Measurements from ENCODE around the gene RIC1.
"Not testable (repeated sequence)": the region's sequence is repeated elsewhere in the genome, so short reads cannot be mapped to it uniquely, and the experiment has no call there.

RIC1 gene

DNA sequence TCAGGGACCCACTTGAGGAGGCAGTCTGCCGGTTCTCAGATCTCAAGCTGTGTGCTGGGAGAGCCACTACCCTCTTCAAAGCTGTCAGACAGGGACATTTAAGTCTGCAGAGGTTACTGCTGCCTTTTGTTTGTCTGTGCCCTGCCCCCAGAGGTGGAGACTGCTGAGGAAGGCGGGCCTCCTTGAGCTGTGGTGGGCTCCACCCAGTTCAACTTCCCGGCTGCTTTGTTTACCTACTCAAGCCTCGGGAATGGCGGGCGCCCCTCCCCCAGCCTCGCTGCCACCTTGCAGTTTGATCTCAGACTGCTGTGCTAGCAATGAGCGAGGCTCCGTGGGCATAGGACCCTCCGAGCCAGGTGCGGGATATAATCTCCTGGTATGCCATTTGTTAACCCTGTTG, 54.7 kb downstream of the RIC1 start:
- not testable (repeated sequence) for DNase-seq

DNA sequence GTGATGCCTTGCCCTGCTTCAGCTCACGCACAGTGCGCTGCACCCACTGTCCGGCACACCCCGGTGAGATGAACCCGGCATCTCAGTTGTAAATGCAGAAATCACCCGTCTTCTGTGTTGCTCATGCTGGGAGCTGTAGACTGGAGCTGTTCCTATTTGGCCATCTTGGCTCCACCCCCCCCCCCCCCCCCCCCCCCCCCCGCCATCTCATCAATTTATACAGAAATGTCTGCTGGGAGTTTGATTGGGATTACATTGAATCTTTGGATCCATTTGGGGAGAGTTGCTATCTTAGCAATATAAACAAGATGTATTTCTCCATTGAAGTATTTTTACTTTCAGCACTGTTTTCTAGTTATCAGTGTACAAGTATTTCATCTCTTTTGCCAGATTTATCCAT, 55.2 kb downstream of the RIC1 start:
- DNase-seq, result no peak

DNA sequence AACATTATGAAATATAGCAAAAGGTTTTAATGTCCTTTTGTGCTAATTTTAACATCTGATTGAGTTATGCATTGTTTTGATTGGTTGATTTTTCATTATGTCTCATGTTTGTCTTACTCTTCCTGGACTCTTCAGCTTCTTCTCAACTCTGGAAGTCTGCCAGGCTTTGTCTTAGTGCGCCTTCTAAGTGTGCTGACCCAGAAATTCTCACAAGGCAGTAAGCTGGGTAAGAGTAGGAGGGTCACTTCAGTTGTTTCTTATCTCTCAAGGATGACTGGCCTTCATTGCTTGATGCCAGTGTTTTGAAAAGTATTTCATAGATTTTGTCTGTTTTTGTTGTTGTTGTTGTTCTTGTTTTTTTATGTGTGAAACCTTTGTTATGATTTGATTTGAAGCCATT, 59.2 kb downstream of the RIC1 start:
- no peak for DNase-seq

DNA sequence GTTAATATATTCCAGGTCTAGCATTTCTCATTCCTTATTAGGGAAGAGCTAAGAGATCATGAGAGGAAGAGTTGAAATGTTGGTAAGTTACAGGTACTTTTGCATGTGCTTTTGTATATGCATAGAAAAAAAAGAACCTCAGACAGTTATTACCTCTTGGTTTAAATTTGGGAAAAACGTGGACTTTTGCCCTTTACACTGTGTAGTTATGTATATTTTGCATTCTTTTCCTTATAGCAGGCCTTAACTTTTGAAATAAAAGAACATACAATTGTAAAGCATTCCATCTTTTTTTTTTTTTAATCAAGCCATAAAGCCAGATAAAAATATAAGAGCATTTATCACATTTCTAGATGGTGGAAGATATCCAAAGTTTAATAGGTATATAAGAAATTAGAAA, 61.4 kb downstream of the RIC1 start:
- DNase-seq, result no peak

DNA sequence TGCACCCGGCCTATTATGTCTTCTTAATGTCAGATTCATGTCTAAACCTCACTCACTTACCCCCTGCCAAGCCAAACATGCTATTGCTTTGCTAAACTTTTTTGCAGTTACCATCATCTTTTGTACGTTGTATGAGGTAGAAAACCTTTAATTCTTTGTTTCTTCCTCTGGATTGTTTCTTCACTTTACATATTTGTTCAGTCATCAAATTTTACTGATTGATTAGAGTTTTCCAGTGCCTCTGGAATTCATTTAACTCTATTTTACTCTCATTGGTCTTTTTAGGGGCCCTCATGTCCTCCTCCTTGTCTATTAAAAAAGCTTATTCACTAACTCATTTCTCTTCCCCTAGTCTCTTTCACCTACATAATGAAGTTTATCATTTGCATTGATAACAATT, 67.0 kb downstream of the RIC1 start:
- no peak for DNase-seq

DNA sequence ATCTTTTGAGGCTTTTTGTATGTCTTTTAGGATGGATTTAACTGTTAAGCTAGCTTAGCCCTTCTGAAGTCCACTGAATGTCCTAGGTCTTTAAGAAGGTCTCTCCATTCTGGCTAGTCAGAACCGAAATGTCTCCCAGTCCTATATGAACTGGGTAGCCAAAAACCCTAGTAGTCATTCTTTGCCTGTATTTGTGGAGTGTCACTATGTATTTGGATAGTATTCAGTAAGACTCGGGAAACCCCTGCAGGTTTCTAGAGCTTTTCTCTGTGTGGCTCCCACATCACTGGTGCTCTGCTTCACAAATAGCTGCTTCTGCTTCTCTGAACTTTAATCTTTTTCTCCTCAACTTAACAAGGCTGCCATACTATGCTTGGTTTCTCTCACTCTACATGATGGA, 68.0 kb downstream of the RIC1 start:
- no peak for DNase-seq

DNA sequence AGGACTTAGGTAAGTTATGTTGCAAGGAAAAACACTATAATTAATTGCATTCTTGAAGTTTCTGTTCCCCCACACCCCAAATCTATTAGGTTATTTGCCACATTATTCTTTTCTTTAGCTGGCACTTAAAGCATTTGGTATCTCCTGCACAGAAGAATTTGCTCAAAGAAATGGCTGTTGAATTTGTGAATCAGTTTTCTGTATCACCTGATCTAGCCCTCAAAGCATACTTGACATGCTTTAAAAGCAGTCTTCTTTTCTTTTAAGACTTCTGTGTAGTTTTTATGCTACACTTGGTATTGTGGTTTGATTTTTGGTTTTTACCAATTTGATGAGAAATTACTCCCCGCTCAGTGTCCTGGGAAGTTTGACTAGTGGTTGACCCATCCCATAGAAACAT, 69.1 kb downstream of the RIC1 start:
- no peak for DNase-seq

DNA sequence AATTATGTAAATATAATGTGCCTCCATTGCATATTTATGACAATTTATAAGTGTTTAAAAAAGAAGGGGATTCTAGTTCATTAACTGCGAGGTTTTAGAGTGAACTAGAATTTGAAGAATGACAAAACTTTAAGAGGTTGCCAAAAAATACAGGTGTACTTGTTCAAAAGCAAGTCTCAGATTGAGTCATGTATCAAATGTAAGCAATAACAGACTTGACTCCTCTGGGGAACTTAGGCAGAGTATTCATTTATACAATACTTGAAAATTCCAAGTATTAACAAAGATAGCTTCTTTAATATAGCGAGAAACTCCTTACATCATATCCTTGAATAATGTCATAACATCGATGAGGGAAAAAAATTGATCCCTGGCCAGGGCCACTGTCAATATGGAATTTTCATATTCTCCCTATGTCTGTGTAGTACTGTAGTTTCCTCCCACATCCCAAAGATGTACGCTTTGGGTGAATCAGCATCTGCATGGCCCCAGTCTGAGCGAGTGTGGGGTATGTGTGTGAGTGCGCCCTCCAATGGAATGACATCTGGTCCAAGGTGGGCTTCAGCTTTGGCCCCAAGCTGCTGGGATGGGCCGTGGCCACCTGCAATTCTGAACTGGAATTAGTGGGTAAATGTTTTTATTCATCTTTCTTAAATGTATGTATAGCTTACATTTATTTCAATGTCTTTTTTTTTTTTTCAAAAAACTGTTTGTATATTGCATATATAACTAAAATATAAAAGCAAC, 70.1 kb downstream of the RIC1 start:
- DNase-seq, result no peak

DNA sequence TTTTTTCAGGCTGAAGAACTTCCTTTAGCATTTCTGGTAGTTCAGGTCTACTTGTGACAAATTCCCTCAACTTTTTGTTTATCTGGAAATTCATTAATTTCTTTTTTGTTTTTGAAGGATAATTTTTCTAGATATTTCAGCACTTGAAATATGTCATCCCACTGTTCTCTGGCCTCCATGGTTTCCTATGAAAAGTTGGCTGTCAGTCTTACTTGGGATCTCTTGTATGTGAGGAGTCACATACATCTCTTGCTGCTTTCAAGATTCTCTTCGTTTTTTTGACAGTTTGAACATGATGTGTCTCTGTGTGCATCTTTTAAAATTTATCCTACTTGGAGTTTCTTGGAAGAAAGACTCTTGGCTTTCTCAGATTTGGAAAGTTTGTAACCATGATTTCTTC, 79.5 kb downstream of the RIC1 start:
- DNase-seq, result no peak

DNA sequence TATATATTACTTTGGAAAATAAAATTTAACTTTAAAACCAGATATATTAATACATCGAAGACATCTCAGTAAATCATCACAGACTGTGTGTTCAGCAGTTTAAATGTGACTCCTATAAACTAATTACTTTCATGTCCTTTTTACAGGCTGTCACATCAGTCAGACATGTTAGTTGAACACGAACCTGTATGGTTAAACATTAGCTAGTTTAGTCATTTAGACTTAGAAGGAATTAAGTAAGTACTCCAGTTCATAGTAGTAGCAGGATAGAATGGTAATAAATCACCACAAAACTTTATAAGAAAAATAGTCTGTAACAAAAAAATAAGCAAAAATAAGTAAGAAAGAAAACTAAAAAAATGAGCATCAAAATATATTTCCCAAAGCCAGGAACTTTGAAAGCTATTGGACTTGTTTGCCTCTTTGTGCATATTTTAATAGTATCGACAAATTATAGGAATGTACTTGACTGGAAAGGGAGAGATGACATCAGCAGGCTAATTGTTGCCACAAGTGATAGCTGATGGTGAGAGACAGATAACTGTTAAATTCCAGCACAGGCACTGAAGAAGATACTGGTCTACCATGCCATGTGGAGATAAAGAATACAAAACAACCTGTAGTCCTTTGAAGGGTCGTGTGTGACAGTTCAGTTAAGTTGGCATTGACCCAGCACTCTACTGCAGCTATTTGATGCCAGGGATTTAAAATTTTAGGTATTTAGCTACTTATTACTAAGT, 83.9 kb downstream of the RIC1 start:
- no peak for DNase-seq

DNA sequence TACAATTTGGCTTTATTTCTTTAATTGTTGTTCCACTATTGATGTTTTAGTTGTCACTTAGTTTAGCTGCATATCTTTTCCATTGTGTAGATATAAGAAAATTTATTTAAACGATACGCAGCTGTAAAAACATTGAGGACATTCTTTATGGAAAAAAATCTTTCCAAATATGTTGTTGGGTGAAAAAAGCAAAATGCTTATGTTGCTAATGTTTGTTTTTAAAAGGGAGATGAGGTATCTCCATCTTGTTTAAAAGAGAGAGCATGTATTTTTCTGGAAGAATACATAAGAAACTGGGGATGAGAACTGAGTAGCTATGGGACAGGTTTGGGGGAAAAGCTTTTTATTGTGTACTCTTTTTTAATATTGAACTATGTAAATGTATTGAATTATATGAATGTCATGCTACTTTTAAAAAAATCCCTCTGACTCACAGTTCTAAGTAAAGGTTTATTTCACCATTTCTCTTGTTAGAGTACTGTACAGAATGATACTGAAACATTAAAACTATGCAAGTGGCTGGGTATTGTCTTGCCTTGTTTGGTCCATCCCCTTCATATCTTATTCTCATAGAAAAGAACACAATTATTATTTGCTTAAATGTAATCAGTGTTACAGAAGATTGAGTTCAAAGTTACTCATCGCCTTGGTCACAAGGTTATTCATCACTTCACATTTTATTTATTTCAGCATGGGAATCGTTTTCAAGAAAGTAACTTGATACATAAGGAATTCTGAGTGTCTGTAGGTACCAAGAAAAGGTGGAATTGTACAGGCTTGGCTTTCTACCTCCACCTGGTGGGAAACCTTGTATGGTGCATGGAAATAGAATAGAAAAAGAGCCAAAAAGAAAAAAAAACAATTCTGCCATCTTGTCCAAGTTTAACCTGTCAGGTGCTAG, 85.8 kb downstream of the RIC1 start:
- DNase-seq, result no peak

DNA sequence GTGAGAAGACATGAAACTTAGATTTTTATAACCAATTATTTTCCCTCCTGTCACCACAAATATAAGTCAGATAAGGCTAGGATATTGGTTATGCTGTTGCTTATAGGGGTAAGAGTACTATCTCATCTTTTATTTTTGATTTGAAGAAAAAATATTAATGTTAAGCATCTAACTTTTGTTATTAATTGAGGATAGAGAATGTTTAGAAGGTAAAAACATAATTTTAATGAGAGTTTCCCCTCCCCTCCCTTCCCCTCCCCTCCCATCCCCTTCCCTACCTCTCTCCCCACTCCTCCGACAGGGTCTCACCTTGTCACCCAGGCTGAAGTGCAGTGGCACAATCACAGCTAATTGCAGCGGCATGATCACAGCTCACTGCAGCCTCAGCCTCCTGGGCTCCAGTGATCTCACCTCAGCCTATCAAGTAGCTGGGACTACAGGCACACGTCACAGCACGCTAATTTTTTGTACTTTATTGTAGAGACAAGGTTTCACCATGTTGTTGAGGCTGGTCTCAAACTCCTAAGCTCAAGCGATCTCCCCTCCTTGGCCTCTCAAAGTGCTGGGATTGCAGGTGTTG, 86.7 kb downstream of the RIC1 start:
- DNase-seq, result no peak

DNA sequence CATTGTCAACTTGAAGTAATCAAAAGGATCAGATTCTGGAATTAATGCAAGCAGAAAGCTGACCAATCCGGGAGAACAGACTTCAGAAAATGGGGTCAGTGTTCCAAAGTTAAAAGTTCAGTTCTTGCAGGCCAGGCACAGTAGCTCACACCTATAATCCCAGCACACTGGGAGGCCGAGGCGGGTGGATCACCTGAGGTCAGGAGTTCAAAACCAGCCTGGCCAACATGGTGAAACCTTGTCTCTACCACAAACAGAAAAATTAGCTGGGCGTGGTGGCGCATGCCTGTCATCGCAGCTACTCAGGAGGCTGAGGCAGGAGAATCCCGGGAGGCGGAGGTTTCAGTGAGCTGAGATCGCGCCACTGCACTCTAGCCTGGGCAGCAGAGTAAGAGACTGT, 88.5 kb downstream of the RIC1 start:
- DNase-seq, result not testable (repeated sequence)

DNA sequence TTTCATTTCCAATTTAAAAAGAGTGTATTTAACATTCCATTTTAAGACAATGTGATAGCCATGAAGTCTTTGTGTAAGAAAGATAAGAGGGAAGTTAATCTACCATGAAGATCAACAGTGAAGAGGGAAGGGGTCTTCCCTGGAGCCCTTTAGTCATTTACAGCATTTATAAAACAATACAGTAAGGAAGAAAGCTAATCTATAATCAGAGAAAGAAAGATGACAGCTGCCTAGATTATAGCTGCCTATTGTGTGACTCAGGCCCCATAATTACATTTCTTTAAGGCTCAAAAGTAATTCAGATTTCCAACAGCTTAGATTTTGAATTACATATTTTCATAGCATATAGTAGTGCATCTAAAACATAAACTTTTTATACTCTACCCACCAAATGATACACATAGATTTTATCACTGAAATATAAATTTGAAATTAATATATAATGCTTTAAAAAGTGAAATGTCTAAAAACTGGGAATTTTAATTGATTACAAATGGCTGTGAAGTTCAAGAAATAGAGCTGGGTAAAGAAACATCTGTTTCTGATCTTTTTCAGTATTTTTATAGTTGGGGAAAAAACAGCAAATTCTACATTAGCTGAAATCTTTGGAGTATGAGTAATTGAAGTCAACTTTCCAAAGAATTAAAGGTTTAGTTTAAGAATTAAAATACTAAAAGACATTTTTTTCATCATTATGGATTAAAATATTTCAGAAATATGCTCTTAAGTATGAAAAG, 89.6 kb downstream of the RIC1 start:
- DNase-seq, result no peak

DNA sequence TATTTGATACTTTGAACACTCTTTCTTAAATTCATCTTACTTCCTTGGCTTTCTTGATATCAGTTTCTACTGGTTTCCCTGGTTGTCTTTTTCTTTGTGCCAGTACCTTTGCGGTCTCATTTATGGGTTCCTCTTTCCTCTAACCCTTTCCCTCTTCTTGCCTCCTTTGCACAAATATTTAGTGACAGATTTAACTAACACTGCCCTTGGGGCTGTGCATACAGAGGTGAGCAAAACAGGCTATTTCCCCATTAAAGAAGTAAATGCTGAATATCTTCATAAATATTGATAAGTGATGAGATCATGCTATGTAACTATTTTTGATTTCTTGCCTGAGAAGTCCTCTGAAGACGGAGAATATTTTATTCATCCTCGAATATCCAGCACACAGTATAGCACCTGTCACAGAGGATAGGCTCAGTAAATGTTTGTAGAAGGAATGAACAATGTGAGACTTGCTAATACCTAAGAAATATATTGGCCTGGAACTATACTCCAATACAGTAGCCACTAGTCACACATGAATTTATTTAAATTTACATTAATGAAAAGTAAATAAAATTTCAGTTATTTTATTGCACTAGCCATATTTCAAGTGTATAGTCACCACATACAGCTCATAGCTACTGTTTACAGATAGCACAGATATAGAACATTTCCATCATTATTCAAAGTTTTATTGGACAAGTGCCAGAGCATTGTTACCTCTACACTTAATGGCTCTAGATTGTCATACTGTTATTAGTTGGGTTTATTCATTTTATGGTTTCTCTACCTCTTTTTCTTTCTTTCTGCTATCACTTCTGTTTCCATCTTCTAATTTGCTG, 90.4 kb downstream of the RIC1 start:
- no peak for DNase-seq

DNA sequence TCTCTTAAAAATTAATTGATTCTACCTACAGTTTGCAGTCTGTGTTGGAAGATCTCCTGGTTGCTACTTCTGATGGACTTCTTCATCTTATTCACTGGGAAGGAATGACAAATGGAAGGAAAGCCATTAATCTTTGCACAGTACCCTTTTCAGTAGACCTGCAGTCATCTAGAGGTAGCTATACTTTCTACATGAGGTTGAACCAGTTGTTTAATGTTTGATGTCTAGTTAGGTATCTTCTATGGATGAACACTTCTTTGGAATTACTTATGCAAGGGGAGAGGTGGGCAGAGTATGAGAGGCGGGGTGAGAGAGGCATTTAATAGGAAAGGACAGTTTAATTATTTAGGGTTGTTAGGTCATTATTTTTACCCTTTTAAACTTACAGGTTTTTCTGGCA, 91.2 kb downstream of the RIC1 start:
- no peak for DNase-seq

DNA sequence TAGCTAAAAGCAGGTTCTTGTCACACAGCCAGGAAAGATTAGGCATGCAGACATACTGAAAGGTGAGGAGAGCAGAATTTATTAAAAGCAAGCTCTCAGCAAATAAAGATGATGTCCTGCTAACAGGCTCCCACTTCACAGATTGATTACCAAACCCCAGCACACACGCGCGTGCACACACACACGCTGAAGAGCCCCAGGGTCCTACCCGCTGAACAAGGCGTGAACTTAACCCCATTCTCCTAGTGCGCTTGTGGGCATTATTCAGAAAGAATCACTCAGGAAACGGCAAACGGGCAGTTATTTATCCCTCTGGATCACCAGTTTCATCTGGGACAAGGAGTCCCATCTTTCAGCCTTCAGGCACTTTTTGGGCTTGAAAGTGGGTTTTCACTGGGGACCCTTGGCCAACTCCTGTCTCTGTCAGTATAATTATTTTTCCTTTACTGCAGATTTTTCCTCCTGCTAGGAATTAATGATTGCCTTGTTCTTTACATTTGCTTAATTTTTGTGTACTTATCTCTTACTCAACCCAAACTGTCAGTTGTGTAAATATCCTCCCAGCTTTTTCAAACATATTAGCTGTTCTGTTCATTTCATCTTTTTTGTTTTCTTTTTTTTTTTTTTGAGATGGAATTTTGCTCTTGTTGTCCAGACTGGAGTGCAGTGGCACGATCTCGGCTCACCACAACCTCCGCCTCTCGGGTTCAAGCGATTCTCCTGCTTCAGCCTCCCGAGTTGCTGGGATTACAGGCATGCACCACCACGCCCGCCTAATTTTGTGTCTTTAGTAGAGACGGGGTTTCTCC, 92.6 kb downstream of the RIC1 start:
- no peak for DNase-seq

DNA sequence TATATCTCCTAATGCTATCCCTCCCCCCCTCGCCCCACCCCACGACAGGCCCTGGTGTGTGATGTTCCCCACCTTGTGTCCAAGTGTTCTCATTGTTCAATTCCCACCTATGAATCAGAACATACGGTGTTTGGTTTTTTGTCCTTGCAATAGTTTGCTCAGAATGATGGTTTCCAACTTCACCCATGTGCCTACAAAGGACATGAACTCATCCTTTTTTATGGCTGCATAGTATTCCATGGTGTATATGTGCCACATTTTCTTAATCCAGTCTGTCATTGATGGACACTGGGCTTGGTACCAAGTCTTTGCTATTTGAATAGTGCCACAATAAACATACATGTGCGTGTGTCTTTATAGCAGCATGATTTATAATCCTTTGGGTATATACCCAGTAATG, 93.8 kb downstream of the RIC1 start:
- DNase-seq, result not testable (repeated sequence)

DNA sequence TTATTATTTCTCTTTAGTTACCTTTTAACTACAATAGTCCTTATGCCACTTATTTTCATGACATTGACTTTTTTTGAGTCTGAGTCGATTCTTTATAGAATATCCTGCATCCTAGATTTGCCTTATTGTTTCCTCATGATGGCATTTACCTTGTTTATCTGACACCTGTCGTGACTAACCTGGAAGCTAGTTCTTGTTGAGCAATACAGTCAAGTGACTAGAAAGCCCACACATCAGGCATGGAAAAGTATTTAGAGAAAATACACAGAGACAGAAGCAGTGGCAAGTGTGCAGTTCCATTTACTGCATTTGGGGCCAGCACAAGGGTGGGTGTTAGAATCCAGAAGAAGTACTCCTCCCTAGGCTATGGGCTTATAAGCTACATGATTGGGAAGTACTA, 106.2 kb downstream of the RIC1 start:
- DNase-seq, result no peak

DNA sequence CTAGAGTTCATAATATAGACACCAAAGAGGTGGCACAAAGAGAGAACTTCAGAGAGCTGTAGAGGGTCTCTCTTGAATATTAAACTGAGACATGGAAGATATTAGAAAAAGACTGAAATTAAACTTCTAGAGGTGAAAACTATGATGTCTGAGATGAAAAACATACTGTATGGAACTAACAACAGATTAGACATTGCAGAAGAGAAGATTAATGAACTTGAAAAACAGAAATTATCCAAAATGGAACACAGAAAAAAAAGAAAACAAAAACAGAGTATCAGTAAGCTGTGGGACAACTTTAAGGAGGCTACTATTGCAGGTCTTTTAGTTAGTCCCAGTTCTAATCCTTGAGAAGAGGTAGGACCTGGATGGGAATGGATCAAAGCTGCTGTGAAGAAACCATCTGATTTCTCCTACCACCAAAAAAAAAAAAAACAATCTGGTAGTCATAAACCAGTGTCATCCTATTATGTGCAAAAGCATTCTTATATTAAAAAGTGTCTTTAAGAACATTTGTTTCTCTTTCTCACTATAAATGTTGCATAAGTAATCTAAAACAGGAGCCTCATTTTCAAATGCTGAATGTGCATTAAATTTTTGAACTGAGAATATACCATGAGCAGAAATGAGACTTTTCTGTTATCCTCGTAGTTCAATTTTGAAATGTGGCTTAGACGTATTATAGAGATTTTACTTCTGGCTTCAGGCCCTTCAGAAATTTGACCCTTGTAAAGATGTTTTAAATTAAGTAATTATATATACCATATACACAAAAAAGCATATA, 107.8 kb downstream of the RIC1 start:
- no peak for DNase-seq
